SK-N-SH (cell line): ENCODE results near the gene GSTT2. TPM values are rescaled to one million over a fixed set of nuclear protein-coding genes. Genes with fewer than 3 reads are reported as not detected.

ENCODE experiments used
- CTCF ChIA-PET: fragments of 300-600, 350-600 bp; formaldehyde crosslinking; extraction: SDS; loops from one replicate; lab custom pipeline; 2021; lab: Yijun Ruan, JAX
- POLR2A ChIA-PET: fragments of 350-600 bp; sonication (Branson Sonifier 250); formaldehyde crosslinking; extraction: SDS; loops from one replicate; lab custom pipeline; 2020; ENCODE audit warnings: antibody characterized with exemption, inconsistent platforms; lab: Yijun Ruan, JAX
- DNase-seq: peaks from one replicate; pipeline ENCODE4 v3.0.0; 2012
- H2AFZ ChIP-seq: fragments of 200-600 bp; sonication (generic); 2 replicates; pipeline ENCODE4 v1.8.1; 2016; ENCODE audit warnings: antibody characterized with exemption, mild to moderate bottlenecking, low read depth
- H3F3A ChIP-seq: fragments of 200-600 bp; sonication (generic); replicated peaks from 2 replicates; pipeline ENCODE3; 2016; ENCODE audit warnings: antibody characterized with exemption, mild to moderate bottlenecking; ENCODE audit not compliant: insufficient read depth
- H3K27ac ChIP-seq, 2 experiments: fragments of 200-500 bp in 1 of 2; fragments of 200-600 bp in 1 of 2; sonication (Bioruptor generic) in 1 of 2; sonication (generic), shearing (Covaris generic) in 1 of 2; 2 replicates each; pipeline versions ENCODE4 v1.5.1 to v1.6.1; 2014 to 2016; ENCODE audit warnings: low read depth in 2 of 2, inconsistent platforms in 1 of 2, low read length in 1 of 2, mild to moderate bottlenecking in 1 of 2, mixed read lengths in 1 of 2
- H3K27me3 ChIP-seq: fragments of 200-600 bp; sonication (generic), shearing (Covaris generic); 2 replicates; pipeline ENCODE4 v1.6.1; 2016; ENCODE audit warnings: mixed run types; ENCODE audit not compliant: insufficient read depth
- H3K36me3 ChIP-seq, 2 experiments: fragments of 200-500 bp in 1 of 2; fragments of 200-600 bp in 1 of 2; sonication (Bioruptor generic) in 1 of 2; sonication (generic) in 1 of 2; replicated peaks in 1 of 2; 2 replicates each; pipeline versions ENCODE3 to v1.5.1; 2014 to 2016; ENCODE audit warnings: low read length in 1 of 2, mild to moderate bottlenecking in 1 of 2; ENCODE audit not compliant: insufficient read depth in 2 of 2, control insufficient read depth in 1 of 2
- H3K4me1 ChIP-seq, 2 experiments: fragments of 200-500 bp in 1 of 2; fragments of 200-600 bp in 1 of 2; sonication (Bioruptor generic) in 1 of 2; sonication (generic), shearing (Covaris generic) in 1 of 2; 2 replicates each; pipeline versions ENCODE4 v1.5.1 to v1.6.1; 2014 to 2016; ENCODE audit warnings: low read depth in 1 of 2, low read length in 1 of 2, mixed run types in 1 of 2; ENCODE audit not compliant: insufficient read depth in 2 of 2, control insufficient read depth in 1 of 2
- H3K4me2 ChIP-seq: fragments of 200-600 bp; sonication (generic), shearing (Covaris generic); 2 replicates; pipeline ENCODE4 v1.6.1; 2017; ENCODE audit warnings: mixed run types
- H3K4me3 ChIP-seq, 2 experiments: fragments of 200-500 bp in 1 of 2; fragments of 200-600 bp in 1 of 2; sonication (Bioruptor generic) in 1 of 2; sonication (generic), shearing (Covaris generic) in 1 of 2; 2 replicates each; pipeline versions ENCODE4 v1.5.1 to v1.8.1; 2014 to 2016; ENCODE audit warnings: low read depth in 2 of 2, inconsistent platforms in 1 of 2, low read length in 1 of 2, mild to moderate bottlenecking in 1 of 2, mixed read lengths in 1 of 2, moderate library complexity in 1 of 2
- H3K79me2 ChIP-seq: fragments of 200-600 bp; sonication (generic); 2 replicates; pipeline ENCODE4 v1.8.1; 2017; ENCODE audit warnings: mild to moderate bottlenecking; ENCODE audit not compliant: insufficient read depth
- H3K9ac ChIP-seq: fragments of 200-600 bp; sonication (generic); 2 replicates; pipeline ENCODE4 v1.6.1; 2017; ENCODE audit warnings: mixed run types
- H3K9me2 ChIP-seq: fragments of 200-600 bp; sonication (generic); 2 replicates; pipeline ENCODE4 v1.6.1; 2017; ENCODE audit warnings: mixed run types
- H3K9me3 ChIP-seq: fragments of 200-600 bp; sonication (generic); 2 replicates; pipeline ENCODE4 v1.6.1; 2017; ENCODE audit warnings: mixed run types, mild to moderate bottlenecking, moderate library complexity
- H4K20me1 ChIP-seq: fragments of 200-600 bp; sonication (generic); 2 replicates; pipeline ENCODE4 v1.6.1; 2017; ENCODE audit warnings: mild to moderate bottlenecking, mixed run types; ENCODE audit not compliant: insufficient read depth
- CHD2 ChIP-seq: fragments of 150-350 bp; IDR thresholded peaks from 2 replicates; pipeline ENCODE4 v1.6.1; 2018; ENCODE audit warnings: low read length; ENCODE audit not compliant: partially characterized antibody
- FOXJ3 ChIP-seq: sonication (generic); formaldehyde crosslinking; IDR thresholded peaks from 2 replicates; pipeline ENCODE4 v1.5.1; 2020; ENCODE audit warnings: mild to moderate bottlenecking, missing genetic modification reagents
- FOXM1 ChIP-seq: IDR thresholded peaks from 2 replicates; pipeline ENCODE4 v1.4.0; 2012; ENCODE audit warnings: low read depth, mild to moderate bottlenecking
- GABPA ChIP-seq: IDR thresholded peaks from 2 replicates; pipeline ENCODE4 v1.4.0; 2012; ENCODE audit warnings: low read depth, mild to moderate bottlenecking
- MEF2A ChIP-seq: IDR thresholded peaks from 2 replicates; pipeline ENCODE4 v1.4.0; 2012; ENCODE audit warnings: low read depth, borderline replicate concordance
- MXI1 ChIP-seq: IDR thresholded peaks from 2 replicates; pipeline ENCODE4 v1.6.1; 2012; ENCODE audit warnings: mild to moderate bottlenecking, low read depth, low read length, improper control_type of control experiment
- POLR2AphosphoS5 ChIP-seq: IDR thresholded peaks from 2 replicates; pipeline ENCODE4 v1.6.1; 2012; ENCODE audit warnings: low read depth, low read length
- RCOR1 ChIP-seq: fragments of 150-350 bp; IDR thresholded peaks from 2 replicates; pipeline ENCODE4 v1.6.1; 2017; ENCODE audit warnings: antibody characterized with exemption, low read length
- RFX5 ChIP-seq: IDR thresholded peaks from 2 replicates; pipeline ENCODE4 v1.6.1; 2012; ENCODE audit warnings: mild to moderate bottlenecking, improper control_type of control experiment, low read length
- RXRA ChIP-seq: IDR thresholded peaks from 2 replicates; pipeline ENCODE4 v1.4.0; 2012; ENCODE audit warnings: low read depth, mild to moderate bottlenecking, borderline replicate concordance
- SIN3A ChIP-seq: IDR thresholded peaks from 2 replicates; pipeline ENCODE4 v1.6.1; 2012; ENCODE audit warnings: low read depth, mild to moderate bottlenecking, low read length, moderate library complexity, borderline replicate concordance
- TAF1 ChIP-seq: IDR thresholded peaks from 2 replicates; pipeline ENCODE4 v1.6.1; 2012; ENCODE audit warnings: low read depth, mild to moderate bottlenecking, low read length, moderate library complexity, borderline replicate concordance
- TEAD4 ChIP-seq: IDR thresholded peaks from 2 replicates; pipeline ENCODE4 v1.4.0; 2012; ENCODE audit warnings: mild to moderate bottlenecking, borderline replicate concordance; ENCODE audit not compliant: insufficient read depth
- YY1 ChIP-seq: IDR thresholded peaks from 2 replicates; pipeline ENCODE4 v1.4.0; 2012; ENCODE audit warnings: low read depth, mild to moderate bottlenecking
- WGBS: methylation state at CpG from one replicate; pipeline ENCODE4 v1.1.6; 2017; ENCODE audit warnings: low lambda C conversion rate; 5-methylcytosine and 5-hydroxymethylcytosine counted together
- polyA plus RNA-seq, 3 experiments: library from polyadenylated mRNA; depleted of rRNA; stranded (reverse); fragments of >200 nt; gene quantifications; 2 replicates each; pipeline ENCODE4 v1.2.3, GENCODE V29; 2012
- TF ChIP-seq, protein P1 (sequence below): fragments of 150-350 bp; IDR thresholded peaks from 2 replicates; pipeline ENCODE4 v1.6.1; 2017; ENCODE audit warnings: antibody characterized with exemption, low read length, low read depth, borderline replicate concordance
- TF ChIP-seq, protein P2 (sequence below): fragments of 200-600 bp; sonication (generic); IDR thresholded peaks from 2 replicates; pipeline ENCODE4 v1.6.1; 2017; ENCODE audit warnings: antibody characterized with exemption, mild to moderate bottlenecking, moderate library complexity

The GSTT2 gene
- polyA plus RNA-seq, 1 of the 3 experiments (the other 2 are of a cell fraction): 3.7 TPM

DNA sequence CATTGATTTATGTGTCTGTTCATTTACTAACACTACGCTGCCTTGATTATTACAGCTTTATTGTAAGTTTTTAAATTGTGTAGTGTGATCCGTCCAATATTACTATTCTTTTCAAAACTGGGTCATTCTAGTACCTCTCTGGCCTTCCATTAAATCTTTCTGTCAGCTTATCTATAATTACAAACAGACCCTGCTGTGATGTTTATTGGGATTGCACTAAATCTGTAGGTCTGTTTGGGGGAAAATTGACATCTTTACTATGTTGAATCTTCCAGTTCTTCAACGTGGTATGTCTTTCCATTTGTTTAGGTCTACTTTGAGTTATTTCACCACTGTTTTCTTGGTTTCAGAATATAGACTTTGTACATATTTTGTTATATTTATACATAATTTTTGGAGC lies 46.8 kb downstream of the GSTT2 start (continued):
- TF ChIP-seq MXI1: peak; percentile 66; the same call in 1 of the 2 replicates
- TF ChIP-seq, protein P1, sequence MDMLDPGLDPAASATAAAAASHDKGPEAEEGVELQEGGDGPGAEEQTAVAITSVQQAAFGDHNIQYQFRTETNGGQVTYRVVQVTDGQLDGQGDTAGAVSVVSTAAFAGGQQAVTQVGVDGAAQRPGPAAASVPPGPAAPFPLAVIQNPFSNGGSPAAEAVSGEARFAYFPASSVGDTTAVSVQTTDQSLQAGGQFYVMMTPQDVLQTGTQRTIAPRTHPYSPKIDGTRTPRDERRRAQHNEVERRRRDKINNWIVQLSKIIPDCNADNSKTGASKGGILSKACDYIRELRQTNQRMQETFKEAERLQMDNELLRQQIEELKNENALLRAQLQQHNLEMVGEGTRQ: no peak

DNA sequence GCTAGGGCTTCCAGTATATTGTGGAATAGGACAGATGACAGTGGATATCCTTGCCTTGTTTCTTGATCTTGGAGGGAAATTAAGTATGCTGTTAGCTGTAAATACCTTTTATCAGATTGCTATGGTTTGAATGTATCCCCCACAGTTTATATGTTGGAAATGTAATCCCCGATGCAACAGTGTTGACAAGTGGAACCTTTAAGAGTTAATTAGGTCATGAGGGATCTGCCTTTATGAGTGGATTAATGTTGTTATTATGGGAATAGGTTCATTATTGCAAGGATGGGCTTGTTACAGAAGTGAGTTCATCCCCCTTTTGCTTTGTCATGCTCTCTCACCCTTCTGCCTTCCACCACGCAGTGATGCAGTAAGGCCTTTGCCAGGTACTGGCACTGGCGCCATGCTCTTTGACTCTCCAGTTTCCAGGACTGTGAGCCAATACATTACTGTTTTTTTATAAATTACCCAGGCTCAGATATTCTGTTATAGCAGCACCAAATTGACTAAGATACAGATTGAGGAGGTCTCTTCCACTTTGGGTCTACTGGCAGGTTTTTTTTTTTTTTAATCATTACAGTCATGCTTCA lies 47.5 kb downstream of the GSTT2 start:
- Histone ChIP-seq H3K9me3 (peaks cover 15% of the 10 kb centered on the region; the same call in 1 of the 2 replicates), H3K9me2 (no peaks in the 10 kb centered on the region), H3K4me3 (no peak overlapping the region), H3K4me1 (peaks cover 0 to 33% of the 10 kb centered on the region in 2 experiments; a peak in 2 of 4 replicates), H3K27me3 (no peaks in the 10 kb centered on the region), H3K36me3 (peaks cover 3 to 14% of the 10 kb centered on the region in 2 experiments), H3K4me2 (no peak overlapping the region), H3K79me2 (peaks cover 84% of the 10 kb centered on the region), H3F3A (peaks cover 10% of the 10 kb centered on the region), H2AFZ (no peak overlapping the region), H3K9ac (no peak overlapping the region), H3K27ac (peak overlapping the region in 1 of 2 experiments; percentile 74; a peak in 2 of 4 replicates), H4K20me1 (peaks cover 5% of the 10 kb centered on the region; the same call in 1 of the 2 replicates)
- no peak for DNase-seq
- CTCF ChIA-PET: interaction anchor here (0.9 to 1.1 kb wide), 2 partner anchors 129 to 130 kb away, joined by 3 read pairs; no protein-coding TSS in a partner anchor
- POLR2A ChIA-PET: no interaction called here
- TF ChIP-seq, protein P2, sequence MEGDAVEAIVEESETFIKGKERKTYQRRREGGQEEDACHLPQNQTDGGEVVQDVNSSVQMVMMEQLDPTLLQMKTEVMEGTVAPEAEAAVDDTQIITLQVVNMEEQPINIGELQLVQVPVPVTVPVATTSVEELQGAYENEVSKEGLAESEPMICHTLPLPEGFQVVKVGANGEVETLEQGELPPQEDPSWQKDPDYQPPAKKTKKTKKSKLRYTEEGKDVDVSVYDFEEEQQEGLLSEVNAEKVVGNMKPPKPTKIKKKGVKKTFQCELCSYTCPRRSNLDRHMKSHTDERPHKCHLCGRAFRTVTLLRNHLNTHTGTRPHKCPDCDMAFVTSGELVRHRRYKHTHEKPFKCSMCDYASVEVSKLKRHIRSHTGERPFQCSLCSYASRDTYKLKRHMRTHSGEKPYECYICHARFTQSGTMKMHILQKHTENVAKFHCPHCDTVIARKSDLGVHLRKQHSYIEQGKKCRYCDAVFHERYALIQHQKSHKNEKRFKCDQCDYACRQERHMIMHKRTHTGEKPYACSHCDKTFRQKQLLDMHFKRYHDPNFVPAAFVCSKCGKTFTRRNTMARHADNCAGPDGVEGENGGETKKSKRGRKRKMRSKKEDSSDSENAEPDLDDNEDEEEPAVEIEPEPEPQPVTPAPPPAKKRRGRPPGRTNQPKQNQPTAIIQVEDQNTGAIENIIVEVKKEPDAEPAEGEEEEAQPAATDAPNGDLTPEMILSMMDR: no peak
- TF ChIP-seq POLR2AphosphoS5: no peak
- no peak for TF ChIP-seq TAF1
- TF ChIP-seq RFX5: no peak
- TF ChIP-seq GABPA: no peak
- no peak for TF ChIP-seq FOXM1
- TF ChIP-seq FOXJ3: no peak
- no peak for TF ChIP-seq TEAD4
- TF ChIP-seq YY1: no peak
- no peak for TF ChIP-seq CHD2
- TF ChIP-seq SIN3A: no peak
- no peak for TF ChIP-seq RCOR1
- no peak for TF ChIP-seq MEF2A
- no peak for TF ChIP-seq RXRA
- 98% methylated on average over 3 of the region's 3 CpGs for WGBS
